Cerebellar cortex (tissue), 1 donor: Measurements from ENCODE around the gene MYLK.
"Not testable (repeated sequence)": the region's sequence is repeated elsewhere in the genome, so short reads cannot be mapped to it uniquely, and the experiment has no call there.

Experiments used
- DNase-seq: peaks from one replicate; pipeline ENCODE4 v3.0.0-alpha.2; 2015; ENCODE audit warnings: low spot score

Gene MYLK

DNA sequence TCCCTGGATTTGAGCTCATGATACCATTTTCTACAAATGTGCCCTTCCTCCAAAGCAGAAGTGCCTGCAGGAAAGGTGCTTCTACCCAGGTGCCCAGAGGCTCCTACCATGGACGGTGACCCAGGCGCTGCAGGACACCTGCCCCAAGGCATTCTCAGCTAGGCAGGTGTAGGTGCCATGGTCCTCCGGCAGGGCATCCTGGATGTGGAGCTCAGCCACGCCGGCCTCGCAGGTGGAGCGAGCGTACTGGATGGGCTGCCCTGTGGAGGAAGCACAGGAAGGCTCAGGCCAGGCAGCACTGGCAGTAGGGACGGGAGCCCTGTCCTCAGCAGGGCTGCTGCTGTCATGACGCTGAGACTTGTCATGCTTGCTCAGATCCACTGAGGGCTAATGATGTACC lies 162.1 kb downstream of the MYLK start:
- DNase-seq = no peak

DNA sequence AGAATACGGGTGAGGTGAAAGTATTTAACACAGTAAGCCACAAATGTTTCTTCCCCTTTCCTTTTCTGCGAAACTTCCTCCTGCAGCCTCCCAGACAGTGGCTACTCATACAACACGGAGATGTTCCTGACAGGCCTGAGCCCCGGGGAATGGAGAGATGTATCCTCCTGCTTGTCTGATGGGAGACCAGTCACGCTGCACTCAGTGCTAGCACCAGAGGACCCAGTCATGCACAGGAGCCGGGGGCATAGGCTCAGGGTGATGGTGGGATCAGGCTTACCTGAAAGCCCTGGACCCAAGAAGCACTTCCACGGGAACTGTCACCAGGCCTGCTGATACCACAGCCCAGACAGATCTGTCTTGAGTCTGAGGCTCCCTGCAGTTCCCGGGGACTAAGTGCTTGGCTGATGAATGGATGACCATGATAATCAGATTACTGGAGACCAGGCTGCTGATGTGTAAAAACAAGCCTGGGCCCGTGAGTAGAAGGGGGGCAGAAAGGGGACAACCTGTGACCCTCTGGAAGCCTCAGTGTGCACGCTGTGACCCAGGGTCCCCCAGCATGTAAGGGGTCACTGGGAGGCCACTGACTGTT lies 162.9 kb downstream of the MYLK start:
- not testable (repeated sequence) for DNase-seq

DNA sequence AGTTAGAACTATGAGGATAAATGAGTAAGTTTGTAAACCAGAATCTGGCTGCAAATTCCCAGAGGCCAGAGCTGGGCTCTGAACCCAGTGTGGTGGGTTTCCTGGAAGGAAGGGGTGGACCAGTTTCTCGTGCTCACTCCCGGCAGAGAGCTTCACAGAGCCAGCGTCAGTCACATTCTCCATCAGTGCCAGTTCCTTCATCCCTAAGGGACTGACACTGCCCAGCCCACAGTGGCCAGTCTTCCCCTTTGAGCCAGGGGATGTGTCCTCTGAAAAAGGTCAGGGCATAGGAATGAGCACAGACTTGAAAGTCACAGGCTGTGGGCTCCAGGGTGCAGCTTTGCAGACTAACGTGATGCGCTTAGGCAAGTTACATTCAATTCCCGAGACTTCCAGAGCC lies 163.5 kb downstream of the MYLK start:
- DNase-seq = no peak

DNA sequence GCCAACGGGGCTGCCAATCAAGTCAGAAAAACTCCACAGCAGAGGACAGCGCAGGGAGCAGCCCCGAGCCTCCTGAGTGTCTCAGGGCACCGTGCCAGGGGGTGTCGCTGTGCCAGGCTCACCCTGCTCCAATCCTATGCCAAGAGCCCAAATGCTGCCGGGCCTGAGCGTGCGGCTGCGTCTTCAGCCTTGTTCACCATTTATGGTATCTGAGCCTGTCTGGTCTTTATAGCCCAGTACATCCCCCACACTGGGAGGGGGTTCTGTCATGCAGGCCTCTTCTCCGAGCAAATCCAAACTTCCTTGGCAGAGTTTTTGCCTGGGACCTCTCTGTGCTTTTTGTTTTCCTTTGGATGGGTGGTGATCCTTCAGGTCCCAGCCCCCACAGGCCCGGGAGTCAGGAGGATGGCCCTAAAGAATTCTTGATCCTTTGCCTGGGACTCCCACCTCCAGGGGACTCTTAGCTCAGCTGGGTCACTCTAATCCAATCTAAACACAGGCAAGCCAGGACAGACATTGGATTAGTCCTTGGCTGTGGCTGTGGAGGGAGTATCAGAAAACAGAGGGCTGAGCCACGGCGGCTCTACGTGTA lies 164.2 kb downstream of the MYLK start:
- peak; percentile 27 for DNase-seq

DNA sequence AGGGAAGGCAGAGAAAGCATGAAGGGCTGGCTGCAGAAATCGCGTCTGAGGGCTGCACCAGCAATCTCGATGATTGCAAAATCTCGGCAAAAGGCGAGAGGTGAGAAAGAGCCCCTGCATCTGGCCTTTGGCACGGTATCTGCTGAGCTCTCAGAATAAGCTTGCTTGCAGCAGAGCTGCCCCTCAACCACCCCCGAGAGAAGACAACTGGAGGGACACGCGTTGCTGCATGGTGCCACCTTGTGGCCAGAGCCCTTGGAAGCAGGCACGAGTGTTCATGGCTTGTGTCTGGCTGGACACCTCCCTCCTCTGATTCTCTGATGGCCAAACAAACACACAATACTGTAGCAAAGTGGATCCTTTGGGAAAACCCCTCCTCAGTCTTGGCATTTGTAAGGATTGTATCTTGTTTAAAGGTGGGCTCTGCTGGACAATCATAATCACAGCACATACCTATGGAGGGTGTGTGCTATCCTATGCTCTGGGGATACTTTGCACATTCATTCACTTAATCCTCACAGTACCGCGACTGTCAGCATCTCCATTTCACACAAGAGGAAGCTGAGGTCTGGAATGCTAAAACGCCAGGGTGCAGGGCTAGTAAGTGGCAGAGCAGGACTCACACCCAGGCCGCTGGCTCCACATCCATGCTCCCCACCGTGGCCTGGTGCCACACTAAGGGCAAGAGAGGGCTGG lies 164.9 kb downstream of the MYLK start:
- peak; percentile 77 for DNase-seq

DNA sequence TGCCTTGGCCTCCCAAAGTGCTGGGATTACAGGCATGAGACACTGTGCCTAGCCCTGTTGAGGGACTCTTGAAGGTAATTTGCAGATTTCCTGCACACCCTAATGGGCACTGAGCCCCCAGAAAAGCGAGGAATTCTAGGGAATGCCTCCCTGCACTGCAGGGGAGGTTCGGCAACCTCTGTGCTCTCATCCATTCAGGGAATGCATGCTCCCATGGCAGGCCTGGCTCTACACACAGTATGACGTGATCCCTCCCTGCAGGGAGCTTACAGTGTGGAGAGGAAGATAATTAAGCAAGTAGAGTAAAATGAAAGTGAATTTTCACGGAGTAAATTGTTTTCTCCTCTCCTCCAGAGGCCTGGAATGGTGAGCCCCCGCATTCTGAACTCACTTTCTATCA lies 166.0 kb downstream of the MYLK start:
- no peak for DNase-seq

DNA sequence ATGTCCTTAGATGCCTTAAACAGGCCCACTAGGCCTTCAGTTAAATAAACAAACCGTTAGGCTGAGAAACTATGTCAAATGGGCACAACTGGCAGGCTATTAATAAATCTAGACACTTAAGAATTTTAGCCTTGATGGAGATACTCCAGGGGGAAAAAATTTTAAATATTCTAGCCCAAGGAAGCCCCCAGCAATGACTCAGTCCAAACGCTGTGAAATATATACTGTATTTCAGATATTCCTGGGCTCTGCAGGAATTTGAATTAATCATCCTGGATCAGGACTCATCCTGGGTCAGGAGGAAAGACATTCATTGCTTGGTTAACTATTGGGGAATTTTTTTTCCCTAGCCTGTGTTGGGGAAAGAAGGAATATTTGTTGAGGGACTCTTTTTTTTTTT lies 166.7 kb downstream of the MYLK start:
- DNase-seq = not testable (repeated sequence)

DNA sequence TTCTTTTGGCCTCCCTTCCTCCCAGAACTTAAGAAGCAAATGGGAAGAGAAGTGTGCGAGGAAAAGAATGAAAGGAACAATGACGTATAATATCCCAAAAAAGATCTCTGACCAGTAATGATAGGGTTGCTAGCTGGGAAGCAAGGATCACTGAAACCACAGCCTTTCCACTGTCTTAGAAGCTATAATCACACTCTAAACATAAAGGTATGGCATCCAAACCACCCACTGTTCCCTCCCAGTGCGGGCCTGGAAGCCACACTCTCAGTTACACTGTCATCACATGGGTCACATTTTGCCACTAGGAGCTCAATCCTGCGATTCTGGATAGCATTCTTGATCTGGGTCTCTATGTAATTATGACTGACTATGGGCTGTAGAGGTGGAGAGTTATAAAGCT lies 167.7 kb downstream of the MYLK start:
- no peak for DNase-seq

DNA sequence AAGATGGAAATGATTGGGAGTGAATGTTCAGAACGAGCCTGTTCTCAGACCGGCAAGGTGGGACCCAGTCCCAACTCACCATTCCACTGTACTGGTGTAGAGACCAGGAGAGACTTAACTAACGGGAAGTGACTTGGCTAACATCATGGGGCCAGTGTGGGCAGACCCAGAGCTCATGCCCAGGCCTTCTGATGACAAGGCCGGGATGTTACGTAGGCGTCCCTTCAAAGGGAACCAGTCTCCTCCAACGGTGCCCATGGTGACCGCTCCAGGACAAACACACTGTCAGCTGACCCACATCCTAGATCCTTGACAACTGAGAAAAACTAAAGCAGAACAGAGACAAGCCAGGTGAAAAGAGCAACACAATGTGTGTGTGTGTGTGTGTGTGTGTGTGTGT lies 170.9 kb downstream of the MYLK start:
- no peak for DNase-seq

DNA sequence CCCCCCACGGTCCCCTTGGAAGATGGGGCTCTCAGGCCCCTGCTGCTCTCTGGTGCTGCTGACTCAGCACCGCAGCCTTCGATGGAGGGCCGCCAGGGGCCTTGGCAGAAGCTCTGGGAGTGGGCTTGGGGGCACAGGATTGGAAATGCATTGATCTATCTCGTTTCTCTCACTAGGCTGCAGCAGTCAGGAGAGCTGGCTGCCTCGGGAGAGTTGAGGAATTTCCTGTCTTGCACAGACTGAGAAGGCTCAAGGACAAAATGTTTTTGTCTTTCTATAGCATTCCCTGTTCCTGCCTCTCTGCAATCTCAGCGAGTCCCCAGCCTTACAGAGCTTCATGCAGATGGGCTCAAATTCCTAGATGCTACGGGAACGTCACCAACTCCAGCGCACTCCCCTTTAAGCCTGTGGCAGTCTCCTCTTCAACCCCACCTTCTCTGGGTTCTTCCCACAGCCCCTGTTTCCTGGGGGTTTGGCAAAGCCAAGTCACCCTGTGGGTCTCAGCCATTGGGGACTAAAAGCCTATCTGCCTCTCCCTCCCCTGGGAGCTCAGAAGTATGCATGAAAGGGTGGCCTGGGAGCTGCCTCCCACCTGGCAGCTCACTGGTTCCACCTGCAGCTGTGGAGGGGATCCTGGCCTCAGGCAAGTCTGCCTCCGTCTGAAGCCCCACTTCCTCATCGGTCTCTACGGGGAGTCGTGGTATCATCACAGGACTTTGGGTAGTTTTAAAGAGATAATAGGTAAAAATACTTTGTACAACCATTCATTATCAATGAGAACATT lies 171.9 kb downstream of the MYLK start:
- DNase-seq = no peak

DNA sequence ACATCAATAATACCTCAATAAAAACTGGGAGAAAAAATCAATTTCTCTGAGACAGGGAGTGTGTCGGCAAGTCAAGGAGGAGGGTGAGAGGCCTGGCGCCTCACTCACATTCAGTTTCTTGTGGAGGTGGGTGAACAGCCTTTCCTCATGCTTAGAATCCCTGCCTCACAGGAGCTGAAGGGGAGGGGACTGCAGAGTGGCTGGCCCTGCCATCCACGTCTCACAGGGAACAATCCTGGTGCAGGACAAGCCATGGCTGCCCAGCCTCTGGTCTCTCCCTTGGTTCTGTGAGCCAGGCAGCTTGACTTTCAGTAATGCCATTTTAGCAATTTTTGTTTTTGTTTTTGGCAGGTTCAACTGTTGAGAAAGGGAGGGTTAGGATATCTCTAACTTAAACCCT lies 172.8 kb downstream of the MYLK start:
- DNase-seq = no peak

DNA sequence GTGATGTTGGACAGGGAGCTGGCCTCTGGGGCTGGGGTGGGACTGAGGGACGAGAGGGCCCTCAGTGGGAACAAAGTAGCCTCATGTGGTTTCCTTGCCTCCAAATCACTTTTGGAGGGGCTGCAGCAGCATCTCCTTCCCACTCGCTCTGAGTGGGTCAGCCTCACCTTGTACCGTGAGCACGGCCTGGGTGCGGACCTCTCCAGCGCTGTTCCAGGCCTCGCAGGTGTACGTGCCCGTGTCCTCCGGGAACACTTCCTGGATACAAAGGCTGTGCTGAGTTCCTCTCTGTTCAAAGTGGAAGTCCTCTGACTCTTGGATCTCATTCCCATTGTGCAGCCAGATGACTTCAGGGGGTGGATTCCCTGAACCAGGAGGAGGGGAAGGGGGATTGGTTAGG lies 175.6 kb downstream of the MYLK start:
- no peak for DNase-seq

DNA sequence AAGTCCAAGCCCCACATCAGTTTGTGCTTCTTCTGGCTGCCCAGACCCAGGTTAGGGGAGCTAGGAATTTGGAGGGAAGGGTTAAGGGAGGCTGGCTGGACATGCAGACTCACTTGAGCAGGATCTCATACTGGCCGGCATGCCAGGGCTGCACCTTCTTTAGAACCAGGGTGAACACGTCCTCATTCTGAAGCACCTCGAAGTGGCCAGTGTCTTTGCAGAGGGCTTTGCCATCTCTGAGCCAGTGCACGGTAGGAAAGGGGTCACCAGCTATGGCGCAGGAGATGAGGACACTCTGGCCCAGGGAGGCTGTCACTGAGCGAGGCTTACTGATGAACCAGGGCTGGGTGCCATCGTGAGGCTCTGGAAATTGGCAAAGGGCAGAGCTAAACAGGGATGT lies 176.5 kb downstream of the MYLK start:
- not testable (repeated sequence) for DNase-seq

DNA sequence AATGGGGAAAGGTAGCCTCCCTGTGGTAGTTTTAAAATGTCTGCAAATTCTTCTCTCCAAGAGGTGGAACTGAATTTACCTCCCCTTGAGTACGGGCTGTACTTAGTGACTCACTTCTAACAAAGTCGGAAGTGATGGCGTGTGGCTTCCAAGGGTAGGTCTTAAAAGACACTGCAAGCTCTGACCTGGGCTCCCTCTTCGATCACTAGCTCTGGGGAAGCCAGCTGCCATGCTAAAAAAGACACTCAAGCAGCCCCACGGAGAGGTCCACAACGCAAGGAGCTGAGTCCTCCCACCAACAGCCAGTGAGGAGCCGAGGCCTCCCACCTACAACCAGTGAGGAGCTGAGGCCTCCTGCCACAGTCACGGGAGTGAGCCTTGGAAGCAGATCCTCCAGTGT lies 177.3 kb downstream of the MYLK start:
- no peak for DNase-seq

DNA sequence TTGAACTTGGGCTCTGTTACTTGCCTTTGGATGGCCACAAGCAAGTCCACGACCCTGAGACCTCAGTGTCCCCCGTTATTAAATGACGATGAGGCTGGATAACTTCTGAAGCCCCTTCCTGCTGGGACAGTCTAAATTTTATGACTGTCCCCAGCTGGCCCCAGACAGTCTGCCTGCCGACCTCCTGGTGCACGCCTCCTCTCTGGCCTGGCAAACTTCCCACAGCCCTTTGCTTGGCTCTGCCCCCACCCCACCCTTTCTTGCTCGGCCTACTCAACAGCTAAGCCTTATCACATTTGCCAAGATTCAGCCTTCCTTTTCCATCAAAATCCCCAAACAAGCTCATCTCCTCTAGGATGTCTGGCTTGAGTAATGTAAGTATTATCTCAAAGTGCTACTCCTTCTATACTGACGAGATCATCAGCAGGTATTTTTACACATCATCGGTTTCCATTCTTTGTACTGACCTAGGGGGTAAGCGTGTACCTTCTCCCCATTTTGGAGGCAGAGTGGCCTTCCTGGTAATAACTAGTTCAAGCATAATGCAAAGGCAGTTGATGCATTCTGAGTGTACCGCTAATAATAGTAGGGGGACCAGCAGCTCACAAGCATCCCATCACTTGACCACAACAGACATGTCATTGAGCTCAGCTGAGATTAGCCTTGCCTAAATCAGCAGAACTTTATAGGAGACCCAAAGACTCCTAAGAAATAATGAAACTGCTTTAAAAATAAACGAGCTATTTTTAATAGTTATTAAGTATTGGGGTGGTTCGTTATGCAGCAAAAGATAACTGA lies 178.4 kb downstream of the MYLK start:
- DNase-seq = no peak

DNA sequence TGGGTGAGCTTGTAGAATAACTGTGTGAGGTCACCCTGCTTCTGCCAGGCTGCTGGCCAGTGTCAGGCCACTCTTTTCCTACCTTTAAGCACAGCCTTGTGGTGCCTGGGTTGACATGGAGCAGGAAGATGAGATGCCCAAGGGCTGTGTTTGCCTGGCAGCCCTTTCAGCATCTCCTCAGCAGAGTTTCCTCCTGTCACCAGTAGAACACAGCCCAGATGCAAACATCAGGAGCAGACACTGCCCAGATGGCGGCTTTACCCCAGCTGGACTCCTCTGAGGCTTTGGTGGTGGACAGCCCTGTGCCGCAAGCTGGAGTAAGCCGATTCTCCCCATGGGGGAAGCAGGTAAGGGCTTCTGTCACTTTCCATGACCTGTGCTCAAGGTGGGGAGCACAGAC lies 180.5 kb downstream of the MYLK start:
- not testable (repeated sequence) for DNase-seq

DNA sequence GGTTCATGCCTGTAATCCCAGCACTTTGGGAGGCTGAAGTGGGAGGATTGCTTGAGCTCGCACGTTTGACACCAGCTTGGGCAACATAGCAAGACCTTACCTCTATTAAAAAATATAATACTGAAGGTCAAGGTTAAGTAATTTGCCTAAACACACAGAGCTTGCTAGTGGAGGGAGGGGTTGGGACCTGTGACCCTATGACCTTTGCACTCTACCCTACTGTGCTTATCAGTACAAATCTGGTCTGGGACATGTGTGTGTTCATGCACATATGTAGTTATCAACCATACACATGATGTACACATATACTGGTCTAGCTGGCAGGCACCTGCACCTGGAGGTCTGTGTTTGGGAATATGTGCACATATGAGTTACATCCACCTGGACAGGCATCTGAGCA lies 181.4 kb downstream of the MYLK start:
- DNase-seq = no peak

DNA sequence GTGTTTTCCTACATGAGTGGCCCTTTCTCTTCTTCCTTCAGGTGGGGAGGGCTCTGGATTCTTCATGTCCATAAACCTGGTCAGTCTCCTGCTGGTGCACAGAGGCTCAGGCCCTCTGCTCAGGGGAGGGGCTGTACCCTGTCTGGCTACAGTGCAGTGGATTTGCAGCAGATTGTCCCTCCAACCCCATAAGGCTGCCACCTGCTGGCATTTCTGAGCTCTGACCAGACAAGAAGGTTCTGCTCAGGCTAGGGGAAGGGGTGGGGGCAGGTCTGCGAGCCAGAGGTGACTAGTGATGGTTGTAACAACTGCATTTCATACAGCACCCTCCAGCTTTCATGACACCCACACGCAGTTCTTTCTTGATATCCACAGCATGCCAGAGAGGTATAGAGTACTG lies 182.1 kb downstream of the MYLK start:
- peak; percentile 31 for DNase-seq

DNA sequence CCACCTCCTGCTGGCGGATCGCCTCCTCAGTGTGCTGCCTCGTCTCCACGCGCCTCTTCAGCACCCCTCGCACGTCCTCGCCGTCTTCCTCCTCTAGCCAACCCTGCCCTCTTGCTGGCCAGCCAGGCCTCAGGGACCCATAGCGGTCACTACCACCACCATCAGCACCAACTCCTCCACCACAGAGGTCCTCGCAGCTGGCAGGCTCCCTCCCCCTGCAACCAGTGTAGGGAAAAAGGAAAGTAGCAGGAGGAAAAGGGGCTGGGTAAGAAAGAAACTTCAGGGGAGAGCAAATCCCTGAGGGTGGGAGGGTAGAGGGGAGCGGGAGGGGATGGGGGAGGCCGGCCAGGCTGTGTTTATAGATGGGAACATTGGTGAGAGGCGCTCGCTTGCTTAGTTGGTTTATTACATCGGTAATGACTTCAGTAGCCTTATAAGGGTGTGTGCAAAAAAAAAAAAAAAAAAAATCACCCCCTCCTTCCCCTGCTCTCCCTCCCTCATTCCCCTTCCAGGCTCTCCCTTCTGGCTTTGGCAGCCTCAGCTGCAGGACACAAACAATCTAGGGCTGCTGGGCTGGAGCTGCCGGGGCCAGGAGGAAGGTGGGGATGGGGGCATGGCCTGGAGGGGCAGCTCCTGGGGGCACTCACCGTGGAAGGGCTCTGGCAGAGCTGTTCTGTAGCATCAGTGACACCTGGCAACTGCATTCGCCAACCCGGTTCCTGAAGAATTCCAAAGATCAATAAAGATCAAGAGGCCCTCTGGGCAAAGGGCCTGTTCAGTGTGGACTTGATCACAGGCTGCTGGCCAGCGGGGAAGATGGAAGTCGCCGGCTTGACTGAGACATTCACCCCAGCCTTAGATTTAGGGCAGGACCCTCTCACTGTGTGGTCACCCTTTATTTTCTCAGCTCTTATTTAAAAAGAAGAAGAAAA lies 183.1 kb downstream of the MYLK start:
- DNase-seq = no peak

DNA sequence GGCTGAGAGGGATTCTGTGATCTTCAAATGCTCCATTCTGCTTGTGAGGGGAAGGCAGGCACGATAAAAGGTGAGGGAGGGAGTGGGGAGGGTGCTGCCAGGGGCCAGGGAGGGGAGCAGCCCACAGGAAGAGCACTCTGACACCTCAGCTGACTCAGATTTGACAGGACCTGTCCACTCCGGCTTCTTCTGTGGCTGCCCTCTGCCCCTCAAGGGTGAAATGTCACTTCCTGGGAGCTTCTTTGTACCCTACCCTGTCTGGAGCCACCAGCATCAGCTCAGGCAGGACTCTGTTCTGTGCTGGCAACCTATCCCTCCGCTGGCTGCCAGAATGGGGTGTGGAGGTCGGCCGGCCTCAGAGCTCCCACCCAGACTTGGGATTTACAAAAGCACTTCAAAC lies 185.3 kb downstream of the MYLK start:
- no peak for DNase-seq

DNA sequence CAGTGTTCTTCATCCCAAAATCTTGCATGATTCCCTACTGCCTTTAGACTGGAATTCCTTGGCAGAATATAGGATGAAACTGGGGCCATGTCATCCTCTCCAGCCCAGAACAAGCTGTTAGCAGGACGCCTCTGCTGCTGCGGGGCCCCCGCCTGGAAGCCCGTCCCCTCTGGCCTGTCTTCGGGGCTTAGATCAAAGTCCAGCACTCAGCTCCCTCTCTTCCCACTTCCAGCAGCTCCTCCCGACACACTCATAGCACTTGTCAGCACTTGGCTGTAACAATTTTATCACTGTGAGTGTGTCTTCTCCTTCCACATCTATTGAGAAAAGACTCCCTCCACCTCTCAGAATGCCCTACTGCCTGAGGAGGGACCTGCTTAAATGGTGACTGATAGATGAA lies 187.3 kb downstream of the MYLK start:
- DNase-seq = no peak
